HuH-7.5 (cell line): ENCODE measurements around the gene SC5D.

ENCODE experiments used
- DNase-seq: peaks from one replicate; pipeline ENCODE4 v3.0.0; 2011; ENCODE audit warnings: low spot score

SC5D gene

DNA sequence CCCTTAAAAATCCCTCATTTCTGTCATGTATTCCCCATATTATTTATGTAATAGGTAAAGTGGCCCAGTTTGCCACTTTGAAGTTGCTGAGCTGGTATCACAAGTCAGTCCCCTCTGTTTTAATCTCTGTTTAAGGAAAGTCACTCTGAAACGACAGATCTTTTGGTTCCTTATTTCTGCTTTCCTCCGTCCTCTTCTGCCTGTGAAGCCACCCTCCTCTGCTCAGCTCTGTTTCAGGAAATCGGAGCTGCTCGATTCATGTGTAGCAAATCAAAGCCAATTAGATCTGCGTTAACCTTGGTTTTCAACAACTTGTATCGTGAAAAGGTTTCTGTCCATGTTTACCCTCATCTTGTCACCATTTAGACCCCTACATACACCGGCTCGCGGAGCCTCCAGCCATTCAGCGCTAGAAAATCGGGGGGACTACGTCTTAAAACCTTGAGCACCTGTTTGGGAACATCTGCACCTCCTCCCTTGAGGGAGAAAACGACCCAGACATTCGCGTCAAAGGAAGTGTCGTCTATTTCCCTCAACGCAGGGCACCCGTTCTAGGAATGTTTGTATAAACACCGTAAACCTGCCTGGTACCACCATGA is 576 bp upstream of the SC5D start:
- no peak for DNase-seq

DNA sequence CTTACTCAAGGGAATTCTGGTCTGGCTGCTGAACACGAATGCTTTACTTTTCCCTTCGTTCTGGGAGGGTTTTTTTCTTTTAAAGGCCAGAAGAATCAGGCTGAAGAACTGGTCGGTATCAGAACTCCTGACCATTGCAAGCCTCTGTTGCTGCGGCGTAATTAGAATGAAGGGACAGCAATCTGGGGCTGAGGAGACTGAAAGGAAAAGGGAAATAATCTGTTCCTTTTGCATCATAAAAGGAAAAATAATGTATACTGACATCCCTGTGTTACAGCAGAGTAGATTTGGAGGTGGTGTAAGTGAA is 670 bp downstream of the SC5D start:
- DNase-seq = no peak

DNA sequence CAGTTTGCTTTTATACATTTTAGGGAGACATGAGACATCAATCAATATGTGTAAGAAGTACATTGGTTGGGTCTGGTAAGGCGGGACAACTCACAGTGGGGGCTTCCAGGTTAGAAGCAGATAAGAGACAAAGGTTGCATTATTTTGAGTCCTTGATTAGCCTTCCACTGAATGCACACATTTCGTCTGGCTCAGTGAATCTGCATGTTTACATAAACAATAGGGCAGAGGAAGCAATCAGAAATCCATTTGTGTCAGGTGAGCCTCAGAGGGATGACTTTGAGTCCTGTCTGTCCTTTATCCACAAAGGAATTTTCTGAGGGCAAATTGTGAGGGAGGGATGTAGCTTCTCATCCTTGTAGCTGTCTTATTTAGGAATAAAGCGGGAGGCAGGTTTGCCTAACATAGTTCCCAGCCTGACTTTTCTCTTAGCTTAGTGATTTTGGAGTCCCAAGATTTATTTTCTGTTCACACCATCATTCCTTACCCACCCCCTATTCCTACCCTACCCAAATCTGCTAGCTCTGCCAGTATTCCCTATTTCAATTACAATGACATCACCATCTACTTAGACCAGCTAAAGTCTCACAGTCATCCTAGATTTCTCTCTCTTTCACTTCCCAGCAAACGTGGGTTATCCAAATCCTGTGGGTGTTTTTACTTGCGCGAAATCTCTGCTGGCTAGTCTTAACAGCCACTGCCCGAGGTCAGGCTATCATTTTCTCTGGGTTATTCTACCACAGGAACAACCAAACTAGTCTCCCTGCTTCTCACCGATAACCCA is 2.9 kb downstream of the SC5D start:
- DNase-seq = no peak

DNA sequence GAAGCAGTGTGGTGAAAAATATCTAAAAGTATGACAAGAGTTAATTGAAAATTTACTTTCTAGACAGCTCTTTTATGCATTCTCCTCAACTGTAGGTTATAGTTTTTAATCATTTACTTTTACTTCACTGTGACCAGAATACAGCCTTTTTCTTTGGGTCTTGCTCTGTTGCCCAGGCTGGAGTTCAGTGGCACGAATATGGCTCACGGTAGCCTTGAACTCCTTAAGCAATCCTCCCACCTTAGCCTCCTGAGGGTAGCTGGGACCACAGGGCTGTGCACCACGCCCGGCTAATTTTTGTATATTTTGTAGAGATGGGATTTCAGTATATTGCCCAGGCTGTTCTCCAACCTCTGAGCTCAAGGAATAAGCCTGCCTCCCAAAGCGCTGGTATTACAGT is 5.3 kb downstream of the SC5D start:
- no peak for DNase-seq

DNA sequence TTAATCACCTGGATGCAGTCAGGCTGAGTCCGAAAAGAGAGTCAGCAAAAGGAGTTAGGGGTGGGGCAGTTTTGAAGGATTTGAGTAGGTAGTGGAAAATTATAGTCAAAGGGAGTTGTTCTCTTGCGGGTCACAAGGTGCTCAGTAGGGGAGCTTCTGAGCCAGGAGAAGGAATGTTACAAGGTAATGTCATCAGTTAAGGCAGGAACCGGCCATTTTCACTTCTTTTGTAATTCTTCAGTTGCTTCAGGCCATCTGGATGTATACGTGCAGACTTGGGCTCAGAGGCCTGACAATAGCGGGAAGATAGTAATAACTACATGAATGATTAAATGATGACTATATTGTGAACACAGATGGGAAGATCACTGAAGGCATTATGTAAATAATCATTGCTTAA is 6.2 kb downstream of the SC5D start:
- no peak for DNase-seq

DNA sequence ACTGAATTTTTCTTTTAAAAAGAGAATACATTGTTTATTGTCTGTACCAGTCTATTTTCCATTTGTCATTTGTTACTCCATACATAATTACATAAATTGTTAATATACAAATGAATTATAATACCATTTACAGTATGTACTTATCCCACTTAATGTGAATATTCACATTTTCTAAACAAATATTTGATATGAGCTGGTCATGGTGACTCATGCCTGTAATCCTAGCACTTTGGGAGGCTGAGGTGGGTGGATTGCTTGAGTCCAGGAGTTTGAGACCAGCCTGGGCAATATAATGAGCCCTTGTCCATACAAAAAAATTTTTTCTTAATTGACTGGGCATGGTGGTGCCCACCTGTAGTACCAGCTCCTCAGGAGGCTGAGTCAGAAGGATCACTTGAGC is 6.8 kb downstream of the SC5D start:
- no peak for DNase-seq

DNA sequence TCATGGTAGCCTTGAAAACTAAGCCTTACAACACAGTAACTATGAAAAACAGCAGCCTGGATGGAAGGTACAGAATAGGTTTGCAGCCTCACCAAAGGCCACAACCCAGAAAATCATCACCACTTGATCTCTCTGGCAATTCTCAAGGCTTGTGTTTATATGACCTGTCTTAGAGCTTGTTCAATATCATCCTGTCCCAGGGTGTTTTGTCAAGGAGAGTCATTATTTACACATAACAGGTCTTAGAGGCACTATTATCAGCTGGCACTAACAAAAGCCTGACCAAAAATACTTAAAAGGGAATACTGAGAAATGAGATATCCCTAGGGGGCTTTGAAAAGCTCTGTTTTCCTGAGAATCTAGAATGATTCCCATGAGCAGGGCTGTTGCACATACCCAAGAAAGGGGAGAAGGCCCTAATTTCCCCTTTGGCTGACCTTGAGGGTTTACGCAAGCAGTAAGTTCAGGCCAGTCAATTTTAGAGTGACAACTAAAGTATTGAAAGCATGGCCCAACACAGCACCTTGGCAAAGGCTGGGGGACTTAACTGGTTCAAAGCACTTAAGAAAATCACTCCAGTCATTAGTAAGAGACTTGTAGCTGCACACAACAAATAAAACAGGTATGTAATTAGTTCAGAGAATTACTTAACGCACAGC is 7.9 kb downstream of the SC5D start:
- no peak for DNase-seq

DNA sequence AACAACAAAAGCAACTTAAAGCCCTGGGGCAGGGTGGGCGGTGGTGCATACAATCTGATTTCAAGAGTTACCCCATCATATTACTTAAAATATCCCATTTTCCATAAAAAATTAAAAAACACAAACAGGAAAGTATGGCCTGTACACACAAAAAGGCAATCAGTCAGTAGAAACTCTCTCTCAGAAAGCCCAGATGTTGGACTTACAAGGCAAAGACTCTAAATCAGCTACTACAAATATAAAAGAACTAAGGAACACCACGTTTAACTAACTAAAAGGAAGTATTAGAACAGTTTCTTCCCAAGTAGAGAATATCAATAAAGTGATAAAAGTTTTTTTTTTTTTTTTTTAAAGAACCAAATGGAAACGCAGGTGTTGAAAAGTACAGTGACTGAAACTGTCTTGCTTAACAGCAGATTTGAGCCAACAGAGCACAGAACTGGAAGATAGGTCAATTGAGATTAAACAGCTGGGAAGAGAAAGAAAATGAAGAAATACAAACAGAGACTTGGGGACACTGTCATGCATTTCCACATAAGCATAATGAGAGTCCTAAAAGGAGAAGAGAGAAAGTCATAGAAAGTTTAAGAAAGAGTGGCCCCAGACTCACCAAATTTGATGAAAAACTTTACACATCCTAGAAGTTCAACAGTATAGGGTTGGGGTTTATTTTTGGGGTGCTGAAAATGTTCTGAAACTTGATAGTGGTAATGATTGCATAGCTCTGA is 8.6 kb downstream of the SC5D start:
- DNase-seq = no peak

DNA sequence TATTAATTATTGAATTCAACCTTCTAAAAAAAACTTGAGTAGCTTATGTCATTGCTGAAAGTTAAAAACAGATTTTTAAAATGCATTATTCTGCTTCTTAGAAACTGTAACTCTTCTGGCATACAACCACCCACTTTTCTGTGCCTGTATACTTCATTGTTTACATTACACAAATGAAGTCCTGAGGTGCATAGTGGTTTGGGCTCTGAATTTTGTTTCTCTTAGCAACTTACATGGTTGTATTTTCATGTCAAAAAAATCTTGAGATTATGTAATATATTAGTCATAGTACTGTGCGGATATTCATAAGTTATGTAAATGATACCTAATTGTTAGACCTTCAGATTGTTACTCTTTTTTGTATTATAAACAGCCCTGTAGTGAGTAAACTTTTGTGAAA is 12.2 kb downstream of the SC5D start:
- DNase-seq = no peak

DNA sequence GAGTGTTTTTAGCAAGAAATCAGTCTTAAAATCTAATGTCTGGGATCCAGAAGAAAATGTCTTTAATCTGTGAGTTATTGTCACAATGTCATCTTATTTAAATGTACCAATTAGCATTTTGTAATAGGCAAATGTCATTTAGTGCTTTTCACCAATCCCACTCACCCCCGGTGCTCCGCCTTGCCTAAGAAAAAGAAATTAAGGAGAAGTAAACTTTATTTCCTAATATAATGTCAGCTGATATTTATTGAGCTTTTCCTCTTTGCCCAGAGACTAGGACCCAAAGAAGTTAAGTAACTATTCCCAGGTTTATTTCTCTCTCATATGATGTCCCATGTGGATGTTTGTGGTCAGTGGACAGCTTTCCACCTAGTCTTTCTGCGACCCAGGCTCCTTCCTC is 16.2 kb downstream of the SC5D start:
- DNase-seq = no peak

DNA sequence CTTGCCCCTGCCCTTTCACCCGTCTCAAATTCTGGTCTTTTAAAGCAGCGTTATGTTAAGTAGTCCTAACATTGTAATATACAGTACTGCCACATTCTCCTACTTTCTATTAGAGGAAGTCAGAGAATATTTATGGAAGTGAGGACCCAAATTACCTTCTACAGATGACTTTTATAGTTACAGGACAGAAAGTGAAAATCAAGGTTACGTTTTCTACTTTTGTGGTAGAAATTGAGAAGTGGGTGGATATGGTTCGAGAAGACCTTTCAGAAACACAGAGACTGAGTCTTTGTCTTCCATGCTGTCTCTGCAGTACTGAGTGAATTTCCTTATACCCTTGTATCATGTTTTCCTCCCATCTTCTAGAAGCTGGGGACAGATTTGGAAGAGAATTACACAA is 17.1 kb downstream of the SC5D start:
- no peak for DNase-seq

DNA sequence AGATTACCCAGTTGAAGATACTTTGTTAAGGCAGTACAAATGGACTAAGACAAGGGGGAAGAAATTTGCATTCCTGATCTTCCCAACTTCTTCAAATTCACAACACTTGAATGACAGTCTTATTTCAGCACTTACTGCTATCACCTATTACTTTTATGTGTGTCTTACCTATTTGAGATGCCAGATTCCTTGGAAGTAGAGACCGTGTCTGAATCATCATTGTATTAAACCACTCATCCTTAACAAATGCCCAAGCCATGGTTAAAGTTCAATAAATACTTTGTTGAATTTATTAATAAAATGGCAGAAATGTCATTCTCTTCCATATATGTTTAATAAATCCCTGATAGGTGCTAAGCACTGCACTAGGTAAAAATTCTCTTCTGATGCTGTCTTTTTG is 18.3 kb downstream of the SC5D start:
- DNase-seq = no peak

DNA sequence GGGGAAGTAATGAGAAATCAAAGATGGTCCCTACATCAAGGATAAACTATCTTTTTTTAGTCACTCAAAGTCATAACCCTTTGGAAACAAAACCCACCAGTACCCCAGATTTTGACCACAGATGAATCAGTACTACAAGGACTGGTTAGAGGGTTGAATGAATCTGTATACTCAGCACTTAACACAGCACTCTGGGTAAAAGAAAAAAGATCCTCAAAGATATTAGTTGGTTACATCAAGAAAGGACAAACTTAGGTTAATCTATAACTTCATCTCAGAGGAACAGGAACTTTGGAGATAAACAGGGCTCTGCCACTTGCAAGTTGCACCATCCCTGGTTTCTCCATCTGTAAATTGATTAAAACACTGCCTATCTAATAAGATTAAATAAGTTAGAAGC is 18.8 kb downstream of the SC5D start:
- DNase-seq = no peak

DNA sequence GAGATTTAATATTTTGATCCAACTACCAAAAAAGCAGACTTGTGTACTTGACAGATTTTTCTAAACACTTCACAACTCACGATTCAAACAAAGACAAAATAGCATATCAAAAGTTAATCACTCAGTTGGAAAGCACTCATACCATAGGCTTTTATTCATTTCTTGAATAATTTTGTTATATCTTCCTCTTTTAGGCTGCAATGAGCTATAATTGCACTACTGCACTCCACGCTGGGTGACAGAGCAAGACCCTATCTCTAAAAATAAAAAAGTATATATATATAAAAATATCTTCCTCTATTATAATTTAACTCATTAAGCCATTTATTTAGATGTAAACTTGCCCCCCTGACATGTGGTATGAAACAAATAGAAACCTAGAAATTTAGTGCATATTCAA is 19.9 kb downstream of the SC5D start:
- DNase-seq = no peak

DNA sequence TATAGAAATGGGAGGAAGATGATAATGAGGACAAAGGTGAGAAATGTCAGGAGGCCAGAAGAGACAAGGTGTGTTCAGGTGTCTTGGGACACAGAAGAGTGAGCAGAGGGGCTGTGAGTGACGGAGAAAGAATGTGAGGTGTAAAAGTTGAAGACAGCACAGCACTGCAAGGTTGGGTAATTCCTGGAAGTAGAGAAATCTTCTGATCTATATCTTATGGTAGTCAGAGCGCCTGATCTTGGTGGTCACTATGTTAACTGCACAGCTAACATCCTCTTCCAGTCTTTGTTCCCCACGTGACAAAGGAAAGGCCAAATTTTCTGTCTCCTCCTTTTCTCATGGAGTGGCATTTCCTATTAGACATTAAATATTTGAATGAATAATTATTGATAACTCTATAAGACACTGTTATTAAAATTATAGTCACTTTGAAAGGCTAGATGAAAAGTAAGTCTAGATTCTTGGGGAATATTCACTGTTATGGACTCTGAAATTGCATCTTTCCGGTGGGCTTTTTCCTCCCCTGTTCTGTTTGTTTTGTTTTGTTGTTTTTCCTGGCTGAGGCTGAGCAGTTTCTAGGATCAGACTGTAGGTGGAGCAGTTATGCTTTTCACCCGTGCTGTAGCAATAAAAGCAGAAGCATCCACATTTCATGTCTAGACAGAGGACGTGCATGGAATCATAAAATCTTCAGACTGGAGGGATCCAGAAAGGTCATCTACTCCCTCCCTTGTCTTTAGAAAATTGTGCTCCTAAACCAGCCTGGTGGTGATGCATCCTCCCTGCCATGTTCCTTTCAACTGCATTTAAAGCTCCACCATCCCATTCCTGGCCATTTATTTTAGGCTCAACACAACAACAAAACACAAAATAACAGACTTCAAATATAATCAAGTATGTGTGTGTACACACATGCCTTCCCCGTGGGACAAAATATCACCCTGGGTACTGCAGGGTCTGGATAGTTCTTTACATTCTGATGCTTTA is 26.6 kb downstream of the SC5D start:
- DNase-seq = no peak

DNA sequence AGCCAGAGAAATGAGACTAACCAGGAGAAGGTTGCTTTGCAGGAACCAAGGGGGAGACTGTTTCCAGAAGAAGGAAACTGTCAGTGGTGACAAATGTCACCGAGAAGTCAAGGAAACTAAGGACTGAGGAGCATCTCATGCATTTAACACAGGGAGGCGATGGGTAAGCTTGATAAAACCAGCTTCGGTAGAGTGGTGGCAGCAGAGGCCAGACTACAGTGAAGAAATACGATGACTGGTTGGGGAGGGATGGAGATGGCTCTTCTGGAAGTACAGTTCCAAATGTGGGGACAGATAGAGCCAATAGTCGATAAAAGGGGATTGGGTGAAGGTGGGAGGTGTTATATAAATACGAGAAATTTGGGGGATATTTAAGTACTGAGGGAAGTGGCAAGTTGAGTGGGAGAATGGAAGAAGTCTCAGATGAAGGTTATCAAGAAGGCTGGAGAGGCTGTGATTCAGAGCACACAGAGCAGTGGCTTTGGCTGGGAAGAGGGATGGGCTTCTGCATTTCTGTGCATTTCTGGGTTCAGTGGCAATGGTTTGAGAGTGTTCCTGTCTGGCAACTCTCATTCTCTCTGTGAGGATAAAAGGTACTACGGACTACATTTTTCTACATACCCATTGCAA is 29.2 kb downstream of the SC5D start:
- no peak for DNase-seq

DNA sequence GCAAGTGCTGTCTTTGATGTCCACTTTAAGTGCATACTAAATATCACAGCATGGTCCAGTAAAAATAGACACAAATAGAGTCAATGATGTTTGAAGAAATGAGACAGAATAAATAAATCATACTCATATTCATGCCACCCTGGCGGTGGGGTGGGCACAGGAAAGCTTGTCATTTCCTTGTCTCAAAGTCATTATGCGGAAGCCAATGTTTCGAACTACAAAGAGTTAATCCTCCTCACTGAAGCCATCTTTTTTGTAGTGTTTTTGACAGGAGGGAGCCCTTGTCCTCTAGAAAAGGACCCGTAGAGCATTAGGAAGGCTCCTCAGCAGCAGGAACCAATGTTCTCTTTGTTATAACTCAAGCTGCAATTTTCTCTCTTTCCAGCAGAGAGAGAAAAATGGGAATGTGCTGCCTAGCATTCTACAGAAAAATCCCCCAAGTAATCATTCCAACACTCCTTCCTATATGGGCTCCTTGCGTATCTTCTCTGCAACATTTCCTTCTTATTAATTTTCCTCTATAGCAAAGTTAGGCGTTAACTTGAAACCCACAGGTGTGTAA is 30.6 kb downstream of the SC5D start:
- DNase-seq = no peak

DNA sequence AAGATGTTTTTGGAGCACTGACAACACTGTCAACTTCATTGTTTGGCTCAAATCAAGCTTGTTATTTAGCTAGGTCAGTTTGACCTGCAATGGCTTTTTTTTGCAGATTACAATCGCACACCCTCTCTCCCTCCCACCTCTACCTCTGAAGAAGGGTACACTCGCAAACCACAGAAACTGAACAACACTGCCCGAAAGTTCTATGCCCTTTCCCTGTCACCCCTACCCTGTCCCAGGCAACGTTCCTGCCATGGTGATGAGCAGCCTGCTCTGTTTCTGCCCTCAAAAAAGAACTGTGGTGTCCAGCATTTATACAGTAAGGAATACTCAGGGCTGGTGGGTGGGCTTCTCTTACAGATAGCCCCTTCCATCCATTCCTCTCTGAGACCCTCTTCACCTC is 33.7 kb downstream of the SC5D start:
- no peak for DNase-seq

DNA sequence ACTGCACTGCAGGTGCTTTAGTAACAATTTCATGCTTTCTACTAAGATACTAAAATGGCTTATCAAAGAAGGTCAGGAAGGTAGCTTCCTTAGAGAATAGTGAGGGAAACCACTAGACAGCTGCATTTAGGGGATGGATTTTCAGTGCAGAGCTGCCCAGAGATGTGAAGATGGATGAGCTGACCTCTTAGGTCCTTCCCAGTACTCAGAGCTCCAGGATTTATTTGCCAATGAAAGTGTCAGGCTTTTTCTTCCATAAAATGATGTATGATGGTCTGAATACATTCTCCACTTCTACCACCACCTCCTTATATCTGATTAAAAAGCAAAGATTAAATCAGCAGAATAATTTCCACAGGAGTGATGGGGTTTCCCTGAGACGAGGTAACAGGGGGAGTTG is 35.0 kb downstream of the SC5D start:
- no peak for DNase-seq

DNA sequence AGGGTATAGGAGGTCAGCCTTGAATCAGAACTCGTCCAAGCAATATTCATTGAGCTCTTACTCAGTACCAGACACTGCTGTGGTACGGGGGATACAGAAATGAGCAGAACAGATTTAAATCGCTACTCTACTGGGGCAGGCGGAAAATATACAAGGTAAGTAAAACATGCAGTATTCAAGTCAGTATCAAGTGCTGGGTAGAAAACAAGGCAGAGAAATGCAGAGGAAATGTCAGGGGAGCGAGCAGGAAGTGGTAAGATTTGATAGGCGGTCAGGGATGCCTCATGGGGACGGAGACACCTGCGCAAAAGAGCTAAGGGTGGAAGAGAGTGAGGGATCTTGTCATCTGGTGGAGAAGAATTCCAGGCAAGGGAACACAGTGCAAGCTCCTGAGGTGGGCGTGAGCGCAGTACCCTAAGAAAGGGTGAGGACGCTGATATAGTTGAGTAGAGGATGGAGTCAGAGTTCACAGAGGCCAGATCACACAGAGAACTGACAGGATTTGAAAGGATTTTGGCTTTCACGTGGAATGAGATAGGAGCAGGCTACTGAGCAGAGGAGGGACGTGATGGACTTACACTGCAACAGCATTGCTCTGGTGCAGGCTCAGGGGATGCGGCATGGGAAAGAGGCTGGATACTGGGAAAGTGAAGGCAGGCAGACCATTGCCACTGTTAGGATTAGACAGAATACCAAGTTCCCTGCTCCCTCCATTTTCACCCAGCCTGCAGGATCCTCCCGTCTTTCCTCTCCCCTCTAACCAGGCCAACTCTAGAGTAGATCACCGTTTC is 35.8 kb downstream of the SC5D start:
- no peak for DNase-seq
